ENCODE results near the gene HADHA.

GRCh38 chr2:26245810-26246209 is 1.4 kb upstream of the HADHA start:
- no peak for TF ChIP-seq CTCF (IDR thresholded peaks at IDR 0.05; ENCODE audit: insufficient read depth, low read depth, low read length)
- TF ChIP-seq EZH2 (IDR thresholded peaks at IDR 0.05; ENCODE audit: insufficient read depth, low read length), result no peak

Measured in astrocyte (in vitro differentiated cells and primary cell).